Colon (tissue), 2 donors: Measurements from ENCODE around the gene JPH4.
"Not testable (repeated sequence)": the region's sequence is repeated elsewhere in the genome, so short reads cannot be mapped to it uniquely, and the experiment has no call there.

Source experiments
- FAIRE-seq: peaks from 2 replicates; lab custom pipeline; 2012; peaks lifted over from hg19 to GRCh38; lab: Jason Lieb, UNC
- donor health status: control.
- donor health status: control.

JPH4 gene

GRCh38 chr14:23546450-23547035 is 32.0 kb downstream of the JPH4 start:
- no peak for FAIRE-seq

GRCh38 chr14:23545740-23546365 is 32.7 kb downstream of the JPH4 start:
- no peak for FAIRE-seq

GRCh38 chr14:23544511-23545447 is 33.8 kb downstream of the JPH4 start:
- FAIRE-seq = no peak

GRCh38 chr14:23543403-23543802 is 35.2 kb downstream of the JPH4 start:
- FAIRE-seq = no peak

GRCh38 chr14:23542261-23542660 is 36.3 kb downstream of the JPH4 start:
- FAIRE-seq = no peak

GRCh38 chr14:23540141-23540469 is 38.5 kb downstream of the JPH4 start:
- FAIRE-seq = no peak

- FAIRE-seq = no peak
Measured at GRCh38 chr14:23539248-23540140, 39.1 kb downstream of the JPH4 start.

GRCh38 chr14:23538785-23539184 is 39.8 kb downstream of the JPH4 start:
- FAIRE-seq = no peak

- no peak for FAIRE-seq
Measured at GRCh38 chr14:23538050-23538718, 40.4 kb downstream of the JPH4 start.

- no peak for FAIRE-seq
Measured at GRCh38 chr14:23537351-23538049, 41.1 kb downstream of the JPH4 start.

GRCh38 chr14:23536906-23537305 is 41.7 kb downstream of the JPH4 start:
- FAIRE-seq = not testable (repeated sequence)

GRCh38 chr14:23536494-23536893 is 42.1 kb downstream of the JPH4 start:
- FAIRE-seq = no peak

GRCh38 chr14:23535943-23536342 is 42.6 kb downstream of the JPH4 start:
- no peak for FAIRE-seq

- FAIRE-seq = no peak
Measured at GRCh38 chr14:23533652-23534435, 44.7 kb downstream of the JPH4 start.

- no peak for FAIRE-seq
Measured at GRCh38 chr14:23532658-23533057, 45.9 kb downstream of the JPH4 start.

- FAIRE-seq = no peak
Measured at GRCh38 chr14:23531391-23531790, 47.2 kb downstream of the JPH4 start.

GRCh38 chr14:23530375-23531055 is 48.1 kb downstream of the JPH4 start:
- FAIRE-seq = no peak

- FAIRE-seq = no peak
Measured at GRCh38 chr14:23529016-23529415, 49.6 kb downstream of the JPH4 start.

- FAIRE-seq = no peak
Measured at GRCh38 chr14:23528555-23528954, 50.0 kb downstream of the JPH4 start.

- no peak for FAIRE-seq
Measured at GRCh38 chr14:23525611-23526010, 53.0 kb downstream of the JPH4 start.
